Measurements from ENCODE around the gene COA1. TPM values are rescaled to one million over a fixed set of nuclear protein-coding genes. Genes with fewer than 3 reads are reported as not detected.
A peak's percentile ranks its signal among the peaks of the same experiment; 100 is the strongest.
"Not testable (repeated sequence)": the region's sequence is repeated elsewhere in the genome, so short reads cannot be mapped to it uniquely, and the experiment has no call there.

The COA1 gene
- total RNA-seq, 1 experiment from 2014 or later: 65.5 TPM

- H3K27ac ChIP-seq (ENCODE audit: low read length); CTCF ChIA-PET; ATAC-seq; DNase-seq (ENCODE audit: low read depth, low spot score); H3K36me3 ChIP-seq (ENCODE audit: control insufficient read depth, insufficient read depth, low read length); H3K27me3 ChIP-seq (ENCODE audit: control insufficient read depth, insufficient read depth, low read length); intact Hi-C loops (cut with micrococcal nuclease; ENCODE audit: unreplicated experiment); H3K9me3 ChIP-seq (ENCODE audit: control insufficient read depth, insufficient read depth, low read depth, low read length); H3K4me3 ChIP-seq (ENCODE audit: low read depth in 2 of 2, low read length in 2 of 2); POLR2A ChIA-PET; BruUV-seq (replicated peaks); in situ Hi-C loops (cut with HindIII; ENCODE audit: low pct_unique_long_range_greater_than_20kb, low sequenced_read_pairs): not testable (repeated sequence)
- peaks cover 13% of the 10 kb centered on the region for H3K4me1 ChIP-seq (ENCODE audit: control insufficient read depth, insufficient read depth, low read length)
These were observed 2.2 kb upstream of the COA1 start for GRCh38 chr7:43731494-43731893.

DNA sequence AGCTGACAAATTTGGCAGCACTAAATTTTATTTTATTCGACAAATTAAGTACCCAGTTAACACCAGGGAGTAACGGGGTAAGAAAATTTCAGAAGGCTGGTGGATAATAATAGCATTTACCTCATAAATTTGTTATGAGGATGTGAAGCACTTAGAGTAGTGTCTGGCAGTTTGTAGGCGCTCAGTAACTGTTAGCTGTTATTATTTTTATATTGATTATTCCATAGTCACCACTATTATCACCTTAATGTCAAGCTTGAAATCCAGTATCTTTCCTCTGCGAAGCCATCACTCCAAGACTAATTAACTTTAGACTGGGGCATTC, 563 bp upstream of the COA1 start:
- POLR2A ChIA-PET: no interaction called here
- no peak for TF ChIP-seq TCF7L2 (IDR thresholded peaks at IDR 0.05; ENCODE audit: low read depth, low read length)
- no peak for TF ChIP-seq POLR2AphosphoS5 (IDR thresholded peaks at IDR 0.05; ENCODE audit: low read depth, low read length)
- no peak for TF ChIP-seq CTCF (IDR thresholded peaks at IDR 0.05)
- TF ChIP-seq, protein P1, sequence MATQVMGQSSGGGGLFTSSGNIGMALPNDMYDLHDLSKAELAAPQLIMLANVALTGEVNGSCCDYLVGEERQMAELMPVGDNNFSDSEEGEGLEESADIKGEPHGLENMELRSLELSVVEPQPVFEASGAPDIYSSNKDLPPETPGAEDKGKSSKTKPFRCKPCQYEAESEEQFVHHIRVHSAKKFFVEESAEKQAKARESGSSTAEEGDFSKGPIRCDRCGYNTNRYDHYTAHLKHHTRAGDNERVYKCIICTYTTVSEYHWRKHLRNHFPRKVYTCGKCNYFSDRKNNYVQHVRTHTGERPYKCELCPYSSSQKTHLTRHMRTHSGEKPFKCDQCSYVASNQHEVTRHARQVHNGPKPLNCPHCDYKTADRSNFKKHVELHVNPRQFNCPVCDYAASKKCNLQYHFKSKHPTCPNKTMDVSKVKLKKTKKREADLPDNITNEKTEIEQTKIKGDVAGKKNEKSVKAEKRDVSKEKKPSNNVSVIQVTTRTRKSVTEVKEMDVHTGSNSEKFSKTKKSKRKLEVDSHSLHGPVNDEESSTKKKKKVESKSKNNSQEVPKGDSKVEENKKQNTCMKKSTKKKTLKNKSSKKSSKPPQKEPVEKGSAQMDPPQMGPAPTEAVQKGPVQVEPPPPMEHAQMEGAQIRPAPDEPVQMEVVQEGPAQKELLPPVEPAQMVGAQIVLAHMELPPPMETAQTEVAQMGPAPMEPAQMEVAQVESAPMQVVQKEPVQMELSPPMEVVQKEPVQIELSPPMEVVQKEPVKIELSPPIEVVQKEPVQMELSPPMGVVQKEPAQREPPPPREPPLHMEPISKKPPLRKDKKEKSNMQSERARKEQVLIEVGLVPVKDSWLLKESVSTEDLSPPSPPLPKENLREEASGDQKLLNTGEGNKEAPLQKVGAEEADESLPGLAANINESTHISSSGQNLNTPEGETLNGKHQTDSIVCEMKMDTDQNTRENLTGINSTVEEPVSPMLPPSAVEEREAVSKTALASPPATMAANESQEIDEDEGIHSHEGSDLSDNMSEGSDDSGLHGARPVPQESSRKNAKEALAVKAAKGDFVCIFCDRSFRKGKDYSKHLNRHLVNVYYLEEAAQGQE (IDR thresholded peaks at IDR 0.05; ENCODE audit: insufficient read depth in 1 of 2, low read depth in 2 of 2, low read length in 1 of 2): no peak

DNA sequence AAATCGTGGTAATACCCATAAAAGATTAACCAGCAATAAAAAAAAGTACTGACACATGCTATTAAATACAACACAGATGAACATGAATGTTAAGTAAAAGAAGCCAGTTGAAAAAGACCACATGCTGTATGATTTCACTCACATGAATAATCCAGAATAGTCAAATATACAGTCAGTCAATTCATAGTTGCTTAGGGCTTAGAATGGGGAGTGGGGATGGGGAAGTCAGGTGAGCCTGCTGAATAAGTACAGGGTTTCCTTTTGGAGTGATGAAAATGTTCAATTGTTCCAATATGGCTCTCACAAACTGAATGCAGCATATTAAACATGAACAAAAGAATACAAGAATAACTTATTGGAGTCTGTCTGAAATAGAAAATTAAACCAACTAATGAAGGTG, 1.8 kb downstream of the COA1 start:
- DNase-seq (ENCODE audit: low read depth, low spot score) (no peak), ATAC-seq (no peak)
- no peaks in the 10 kb centered on the region for H3K36me3 ChIP-seq (ENCODE audit: control insufficient read depth, insufficient read depth, low read length)
- ChIA-PET CTCF (no interaction called here), POLR2A (interaction anchor here (0.7 kb wide), 1 partner anchor 11 kb away, joined by 8 read pairs; no protein-coding TSS in a partner anchor)
- H3K27ac ChIP-seq (ENCODE audit: low read length): no peak overlapping the region
- H3K27me3 ChIP-seq (ENCODE audit: control insufficient read depth, insufficient read depth, low read length): no peaks in the 10 kb centered on the region
- no TSS peak for BruUV-seq (replicated peaks)
- peaks cover 13% of the 10 kb centered on the region for H3K4me1 ChIP-seq (ENCODE audit: control insufficient read depth, insufficient read depth, low read length)
- TF ChIP-seq TCF7L2 (IDR thresholded peaks at IDR 0.05; ENCODE audit: low read depth, low read length): no peak
- no peak for TF ChIP-seq CTCF (IDR thresholded peaks at IDR 0.05)
- no peaks in the 10 kb centered on the region for H3K9me3 ChIP-seq (ENCODE audit: control insufficient read depth, insufficient read depth, low read depth, low read length)
- intact Hi-C loops (cut with micrococcal nuclease; ENCODE audit: unreplicated experiment) (loop anchor here (5.0 to 10.0 kb wide), 3 partner anchors 110 to 783 kb away; partner anchors contain the start of gene STK17A), in situ Hi-C loops (cut with HindIII; ENCODE audit: low pct_unique_long_range_greater_than_20kb, low sequenced_read_pairs) (no loop called here)
- H3K4me3 ChIP-seq (ENCODE audit: low read depth in 2 of 2, low read length in 2 of 2): peak overlapping the region in 1 of 2 experiments; percentile 6; a peak in 1 of 4 replicates

More for the DNA sequence above, 563 bp upstream of the COA1 start:
- H3K36me3 ChIP-seq (ENCODE audit: control insufficient read depth, insufficient read depth, low read length): no peaks in the 10 kb centered on the region
- peak overlapping the region; percentile 92 for H3K27ac ChIP-seq (ENCODE audit: low read length)
- H3K4me1 ChIP-seq (ENCODE audit: control insufficient read depth, insufficient read depth, low read length): peaks cover 13% of the 10 kb centered on the region
- DNase-seq (ENCODE audit: low read depth, low spot score): no peak
- in situ Hi-C loops (cut with HindIII; ENCODE audit: low pct_unique_long_range_greater_than_20kb, low sequenced_read_pairs) (no loop called here), intact Hi-C loops (cut with micrococcal nuclease; ENCODE audit: unreplicated experiment) (loop anchor here (5.0 to 10.0 kb wide), 3 partner anchors 107 to 785 kb away; partner anchors contain the start of gene STK17A)
- no peaks in the 10 kb centered on the region for H3K9me3 ChIP-seq (ENCODE audit: control insufficient read depth, insufficient read depth, low read depth, low read length)
- no peaks in the 10 kb centered on the region for H3K27me3 ChIP-seq (ENCODE audit: control insufficient read depth, insufficient read depth, low read length)
- BruUV-seq (replicated peaks): no TSS peak
- peak overlapping the region; percentile 63 to 99 for H3K4me3 ChIP-seq (ENCODE audit: low read depth in 2 of 2, low read length in 2 of 2)
- ATAC-seq: no peak
- CTCF ChIA-PET: interaction anchor here (1.2 to 2.6 kb wide), 2 partner anchors 15 to 147 kb away, joined by 3 to 16 read pairs; partner anchors contain the start of gene STK17A
